GM12874 (cell line): Measurements from ENCODE around the gene TSPAN4.

Experiments used
- CTCF ChIP-seq: IDR thresholded peaks from 2 replicates; pipeline ENCODE4 v1.5.1; 2011; ENCODE audit warnings: low read depth, mild to moderate bottlenecking, control low read depth, low read length, moderate library complexity; ENCODE audit not compliant: insufficient read depth

TSPAN4 gene

GRCh38 chr11:821512-822371, 20.9 kb upstream of the TSPAN4 start:
- no peak for TF ChIP-seq CTCF

GRCh38 chr11:823441-824291, 19.0 kb upstream of the TSPAN4 start:
- no peak for TF ChIP-seq CTCF

GRCh38 chr11:824292-824880, 18.3 kb upstream of the TSPAN4 start:
- no peak for TF ChIP-seq CTCF

GRCh38 chr11:824942-825341, 17.7 kb upstream of the TSPAN4 start:
- no peak for TF ChIP-seq CTCF

- TF ChIP-seq CTCF: no peak
These were observed 17.1 kb upstream of the TSPAN4 start for GRCh38 chr11:825366-826226.

- no peak for TF ChIP-seq CTCF
These were observed 16.4 kb upstream of the TSPAN4 start for GRCh38 chr11:826227-826621.
